Mucosa of gallbladder (tissue), 1 donor: ENCODE measurements around the gene KDM2A. TPM values are rescaled to one million over a fixed set of nuclear protein-coding genes. Genes with fewer than 3 reads are reported as not detected.
"Not testable (repeated sequence)": the region's sequence is repeated elsewhere in the genome, so short reads cannot be mapped to it uniquely, and the experiment has no call there.

Source experiments
- DNase-seq: peaks from one replicate; pipeline ENCODE4 v3.0.0-alpha.2; 2020; ENCODE audit warnings: low spot score
- total RNA-seq: library from RNA; stranded (reverse); gene quantifications from one replicate; pipeline ENCODE4 v1.2.1, GENCODE V29; 2021
- donor health status: DM: no; HTN: no; CAD: no.

Gene KDM2A
- total RNA-seq, 1 donor from 2014 or later, result 76.9 TPM

GRCh38 chr11:67260885-67261639 is 142.0 kb downstream of the KDM2A start:
- not testable (repeated sequence) for DNase-seq

- no peak for DNase-seq
Observed at GRCh38 chr11:67261640-67261945, 142.5 kb downstream of the KDM2A start.

GRCh38 chr11:67261946-67262681 is 143.1 kb downstream of the KDM2A start:
- no peak for DNase-seq

GRCh38 chr11:67262731-67263675 is 143.9 kb downstream of the KDM2A start:
- DNase-seq, result peak; percentile 82

- no peak for DNase-seq
Observed at GRCh38 chr11:67264260-67264659, 145.2 kb downstream of the KDM2A start.

GRCh38 chr11:67264877-67265632 is 146.0 kb downstream of the KDM2A start:
- DNase-seq, result no peak

GRCh38 chr11:67265633-67266448 is 146.8 kb downstream of the KDM2A start:
- peak; percentile 76 for DNase-seq

GRCh38 chr11:67266449-67267187 is 147.6 kb downstream of the KDM2A start, which contains the start of gene GRK2:
Gene GRK2, plus strand, starts transcription at chr11:67266473. Its CDS starts 227 bp downstream, at chr11:67266700.
- no peak for DNase-seq

GRCh38 chr11:67267188-67268080 is 148.4 kb downstream of the KDM2A start:
- no peak for DNase-seq

GRCh38 chr11:67268081-67268961 is 149.3 kb downstream of the KDM2A start:
- no peak for DNase-seq

GRCh38 chr11:67268962-67269268 is 149.9 kb downstream of the KDM2A start:
- no peak for DNase-seq

GRCh38 chr11:67269401-67270255 is 150.6 kb downstream of the KDM2A start:
- DNase-seq, result no peak

GRCh38 chr11:67270256-67271204 is 151.5 kb downstream of the KDM2A start:
- DNase-seq, result no peak

- DNase-seq, result no peak
Observed at GRCh38 chr11:67271205-67271540, 152.1 kb downstream of the KDM2A start.

GRCh38 chr11:67271541-67272284 is 152.7 kb downstream of the KDM2A start:
- no peak for DNase-seq
